Parathyroid adenoma (tissue), 2 donors: ENCODE measurements around the gene C1QTNF6.

Experiments
- H2AFZ ChIP-seq: fragments of 300-600 bp; sonication (generic); one replicate; pipeline ENCODE4 v1.7.0; 2017; ENCODE audit warnings: antibody characterized with exemption, mild to moderate bottlenecking
- H3K27ac ChIP-seq: fragments of 300-600 bp; sonication (generic); one replicate; pipeline ENCODE4 v1.7.0; 2017
- H3K27me3 ChIP-seq: fragments of 300-600 bp; sonication (generic); one replicate; pipeline ENCODE4 v1.7.0; 2017; ENCODE audit warnings: low read length; ENCODE audit not compliant: control insufficient read depth, insufficient read depth
- H3K36me3 ChIP-seq: fragments of 300-600 bp; sonication (generic); one replicate; pipeline ENCODE4 v1.7.0; 2017; ENCODE audit warnings: low read length; ENCODE audit not compliant: control insufficient read depth, insufficient read depth
- H3K4me1 ChIP-seq: fragments of 300-600 bp; sonication (generic); one replicate; pipeline ENCODE4 v1.7.0; 2017; ENCODE audit warnings: control low read depth
- H3K4me2 ChIP-seq: fragments of 300-600 bp; sonication (generic); one replicate; pipeline ENCODE4 v1.7.0; 2017; ENCODE audit warnings: low read length
- H3K4me3 ChIP-seq: fragments of 300-600 bp; sonication (generic); one replicate; pipeline ENCODE4 v1.7.0; 2017; ENCODE audit warnings: low read depth, low read length
- H3K79me2 ChIP-seq: fragments of 300-600 bp; sonication (generic); one replicate; pipeline ENCODE4 v1.7.0; 2017; ENCODE audit warnings: control low read depth
- H3K9ac ChIP-seq: fragments of 300-600 bp; sonication (generic); one replicate; pipeline ENCODE4 v1.7.0; 2017; ENCODE audit warnings: mild to moderate bottlenecking
- H3K9me3 ChIP-seq: fragments of 300-600 bp; sonication (generic); one replicate; pipeline ENCODE4 v1.7.0; 2017; ENCODE audit warnings: low read length; ENCODE audit not compliant: control insufficient read depth
- CTCF ChIP-seq: fragments of 300-600 bp; sonication (generic); IDR thresholded peaks from one replicate; pipeline ENCODE4 v1.7.0; 2017; ENCODE audit warnings: antibody characterized with exemption, mild to moderate bottlenecking
- donor health status: primary hyperparathyroidism.

The C1QTNF6 gene

GRCh38 chr22:37148742-37149665 is 39.0 kb downstream of the C1QTNF6 start:
- TF ChIP-seq CTCF = no peak
- Histone ChIP-seq H3K27me3 (no peaks in the 10 kb centered on the region), H3K79me2 (no peaks in the 10 kb centered on the region), H3K9ac (no peak overlapping the region), H3K4me3 (no peak overlapping the region), H3K9me3 (no peaks in the 10 kb centered on the region), H2AFZ (no peak overlapping the region), H3K36me3 (no peaks in the 10 kb centered on the region), H3K4me2 (no peak overlapping the region), H3K27ac (no peak overlapping the region), H3K4me1 (no peaks in the 10 kb centered on the region)

DNA sequence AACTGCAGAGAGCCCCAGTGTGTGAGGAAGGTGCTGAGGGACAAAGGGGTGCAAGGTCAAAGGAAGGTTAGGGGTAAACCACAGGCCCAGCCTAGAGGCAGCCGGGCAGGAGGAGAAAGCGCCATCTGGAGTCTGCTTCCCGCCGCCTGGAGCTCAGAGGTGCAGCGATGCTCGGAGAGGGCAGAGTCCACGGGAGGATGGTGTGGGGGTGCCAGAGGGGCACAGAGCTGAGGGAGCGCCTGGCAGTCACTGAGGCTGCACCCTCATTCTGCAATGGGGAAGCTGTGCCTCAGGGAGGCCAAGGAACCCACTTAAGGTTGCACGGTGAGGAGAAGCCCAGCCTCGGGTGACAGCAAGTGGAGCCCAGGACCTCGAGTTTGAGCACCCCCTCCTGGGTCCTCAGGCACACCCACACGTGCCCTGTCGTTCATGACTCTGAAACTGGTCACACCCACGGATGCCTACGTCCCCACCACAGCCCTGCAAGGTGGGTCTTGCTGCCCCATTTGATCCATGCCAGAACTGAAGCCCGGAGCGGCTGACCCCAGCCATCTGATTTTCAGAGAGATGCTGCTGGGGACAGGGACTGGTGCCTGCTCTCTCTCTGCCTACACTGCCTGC is 39.9 kb downstream of the C1QTNF6 start:
- no peak overlapping the region for H3K4me3 ChIP-seq
- H3K27me3 ChIP-seq = no peaks in the 10 kb centered on the region
- no peak overlapping the region for H3K9ac ChIP-seq
- no peaks in the 10 kb centered on the region for H3K4me1 ChIP-seq
- no peak overlapping the region for H2AFZ ChIP-seq
- no peak overlapping the region for H3K27ac ChIP-seq
- H3K4me2 ChIP-seq = no peak overlapping the region
- no peak for TF ChIP-seq CTCF
- no peaks in the 10 kb centered on the region for H3K36me3 ChIP-seq
- H3K79me2 ChIP-seq = no peaks in the 10 kb centered on the region
- H3K9me3 ChIP-seq = no peaks in the 10 kb centered on the region

- Histone ChIP-seq H3K4me1 (no peaks in the 10 kb centered on the region), H3K27ac (no peak overlapping the region), H3K4me3 (no peak overlapping the region), H2AFZ (no peak overlapping the region), H3K9me3 (no peaks in the 10 kb centered on the region), H3K36me3 (no peaks in the 10 kb centered on the region), H3K27me3 (no peaks in the 10 kb centered on the region), H3K9ac (no peak overlapping the region), H3K79me2 (no peaks in the 10 kb centered on the region), H3K4me2 (no peak overlapping the region)
- no peak for TF ChIP-seq CTCF
Observed at GRCh38 chr22:37147186-37147990, 40.7 kb downstream of the C1QTNF6 start.

DNA sequence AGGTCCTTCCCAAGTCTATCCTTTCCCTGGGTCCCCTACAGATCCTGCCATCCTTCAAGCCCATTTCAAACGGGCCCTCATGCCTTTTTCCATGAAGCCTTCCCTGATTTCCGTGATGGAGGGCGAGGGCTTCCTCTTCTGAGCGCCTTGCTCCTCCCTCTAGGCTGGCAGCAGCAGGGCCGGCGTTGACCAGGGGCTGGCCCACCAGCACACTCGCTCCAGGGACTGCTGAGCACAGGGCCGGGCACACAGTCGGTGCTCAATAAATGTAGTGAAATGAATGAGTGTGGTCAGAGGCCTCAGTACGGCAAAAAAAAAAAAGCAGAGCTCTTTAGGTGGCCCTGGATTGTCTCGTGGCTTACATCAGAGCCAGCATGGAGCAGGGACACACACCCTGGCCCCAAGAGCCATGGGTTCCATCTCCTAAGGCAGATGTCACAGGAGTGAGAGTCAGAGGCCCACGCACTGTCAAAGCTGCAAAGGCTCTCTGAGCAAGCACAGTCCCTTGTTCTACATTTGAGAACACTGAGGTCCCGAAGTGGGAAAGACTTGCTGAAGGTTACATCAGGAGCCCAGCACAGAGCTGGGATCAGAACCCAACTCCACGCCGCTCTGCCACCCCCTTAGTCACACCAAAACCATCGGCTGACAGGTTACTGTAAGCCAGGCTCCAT is 41.4 kb downstream of the C1QTNF6 start:
- Histone ChIP-seq H3K79me2 (no peaks in the 10 kb centered on the region), H3K9me3 (no peaks in the 10 kb centered on the region), H3K36me3 (no peaks in the 10 kb centered on the region), H3K4me3 (no peak overlapping the region), H3K9ac (no peak overlapping the region), H3K4me1 (no peaks in the 10 kb centered on the region), H2AFZ (no peak overlapping the region), H3K27ac (no peak overlapping the region), H3K27me3 (no peaks in the 10 kb centered on the region), H3K4me2 (no peak overlapping the region)
- no peak for TF ChIP-seq CTCF
